Endothelial cell (in vitro differentiated cells): ENCODE measurements around the gene RUNDC3A. TPM values are rescaled to one million over a fixed set of nuclear protein-coding genes. Genes with fewer than 3 reads are reported as not detected.

Experiments
- DNase-seq: peaks from one replicate; pipeline ENCODE4 v3.0.0; 2021; ENCODE audit warnings: low spot score
- H3K27ac Mint-ChIP-seq: one replicate; pipeline ENCODE4 v1.8.0; 2021; ENCODE audit warnings: mixed read lengths, inconsistent platforms; ENCODE audit not compliant: unreplicated experiment
- H3K27me3 Mint-ChIP-seq: one replicate; pipeline ENCODE4 v1.8.0; 2021; ENCODE audit warnings: mild to moderate bottlenecking, moderate library complexity, mixed read lengths, inconsistent platforms; ENCODE audit not compliant: unreplicated experiment
- H3K36me3 Mint-ChIP-seq: one replicate; pipeline ENCODE4 v1.8.0; 2021; ENCODE audit warnings: mild to moderate bottlenecking, low read depth, mixed read lengths, inconsistent platforms; ENCODE audit not compliant: unreplicated experiment
- H3K4me1 Mint-ChIP-seq: one replicate; pipeline ENCODE4 v1.8.0; 2021; ENCODE audit warnings: mild to moderate bottlenecking, mixed read lengths, inconsistent platforms; ENCODE audit not compliant: unreplicated experiment
- H3K4me3 Mint-ChIP-seq: one replicate; pipeline ENCODE4 v1.8.0; 2021; ENCODE audit warnings: mild to moderate bottlenecking, mixed read lengths, inconsistent platforms; ENCODE audit not compliant: unreplicated experiment
- H3K9me3 Mint-ChIP-seq: one replicate; pipeline ENCODE4 v1.8.0; 2021; ENCODE audit warnings: mixed read lengths, inconsistent platforms; ENCODE audit not compliant: unreplicated experiment
- total RNA-seq: library from RNA; stranded (reverse); fragmentation: NEBNext Ultra II Directional; extraction: Animal tissue kit (Norgen Biotek cat#: 25700); gene quantifications from one replicate; pipeline ENCODE4 v1.2.1, GENCODE V29; 2021; ENCODE audit not compliant: unreplicated experiment
- TF ChIP-seq, protein P1 (sequence below): fragments of 200-600 bp; sonication (generic); IDR thresholded peaks from one replicate; pipeline ENCODE4 v1.5.0; 2021; ENCODE audit warnings: antibody characterized with exemption; ENCODE audit not compliant: unreplicated experiment

Gene RUNDC3A
- total RNA-seq, 1 donor from 2014 or later = 0.82 TPM

DNA sequence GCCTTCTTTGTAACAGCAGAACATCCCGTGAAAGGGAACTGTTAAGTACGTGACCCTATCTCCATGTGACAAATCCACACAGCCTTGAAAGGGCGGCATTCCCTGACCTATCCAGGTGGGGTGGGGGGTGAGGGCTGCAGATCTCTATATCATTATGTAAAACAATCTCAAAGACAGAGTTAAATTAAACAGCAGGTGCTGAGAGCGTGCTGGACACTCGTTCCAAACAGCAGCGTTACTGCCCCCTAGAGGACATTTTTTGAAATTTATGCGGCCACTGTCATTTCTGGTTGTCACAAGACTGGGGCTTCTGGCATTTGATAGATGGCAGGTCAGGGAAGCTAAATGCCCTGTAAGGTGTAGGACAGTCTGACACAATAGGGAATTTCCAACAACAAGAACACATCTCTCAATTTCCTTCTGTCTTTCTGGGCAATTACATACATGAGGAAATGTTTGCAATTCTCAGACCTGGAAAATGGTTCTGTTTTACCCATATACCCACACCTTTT lies 22.9 kb downstream of the RUNDC3A start:
- Mint-ChIP-seq H3K27me3 (peaks cover 11% of the 10 kb centered on the region), H3K4me3 (no peak overlapping the region), H3K9me3 (no peaks in the 10 kb centered on the region), H3K4me1 (peaks cover 2% of the 10 kb centered on the region), H3K27ac (no peak overlapping the region), H3K36me3 (no peaks in the 10 kb centered on the region)
- DNase-seq = peak; percentile 72
- TF ChIP-seq, protein P1, sequence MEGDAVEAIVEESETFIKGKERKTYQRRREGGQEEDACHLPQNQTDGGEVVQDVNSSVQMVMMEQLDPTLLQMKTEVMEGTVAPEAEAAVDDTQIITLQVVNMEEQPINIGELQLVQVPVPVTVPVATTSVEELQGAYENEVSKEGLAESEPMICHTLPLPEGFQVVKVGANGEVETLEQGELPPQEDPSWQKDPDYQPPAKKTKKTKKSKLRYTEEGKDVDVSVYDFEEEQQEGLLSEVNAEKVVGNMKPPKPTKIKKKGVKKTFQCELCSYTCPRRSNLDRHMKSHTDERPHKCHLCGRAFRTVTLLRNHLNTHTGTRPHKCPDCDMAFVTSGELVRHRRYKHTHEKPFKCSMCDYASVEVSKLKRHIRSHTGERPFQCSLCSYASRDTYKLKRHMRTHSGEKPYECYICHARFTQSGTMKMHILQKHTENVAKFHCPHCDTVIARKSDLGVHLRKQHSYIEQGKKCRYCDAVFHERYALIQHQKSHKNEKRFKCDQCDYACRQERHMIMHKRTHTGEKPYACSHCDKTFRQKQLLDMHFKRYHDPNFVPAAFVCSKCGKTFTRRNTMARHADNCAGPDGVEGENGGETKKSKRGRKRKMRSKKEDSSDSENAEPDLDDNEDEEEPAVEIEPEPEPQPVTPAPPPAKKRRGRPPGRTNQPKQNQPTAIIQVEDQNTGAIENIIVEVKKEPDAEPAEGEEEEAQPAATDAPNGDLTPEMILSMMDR = peak; percentile 91

DNA sequence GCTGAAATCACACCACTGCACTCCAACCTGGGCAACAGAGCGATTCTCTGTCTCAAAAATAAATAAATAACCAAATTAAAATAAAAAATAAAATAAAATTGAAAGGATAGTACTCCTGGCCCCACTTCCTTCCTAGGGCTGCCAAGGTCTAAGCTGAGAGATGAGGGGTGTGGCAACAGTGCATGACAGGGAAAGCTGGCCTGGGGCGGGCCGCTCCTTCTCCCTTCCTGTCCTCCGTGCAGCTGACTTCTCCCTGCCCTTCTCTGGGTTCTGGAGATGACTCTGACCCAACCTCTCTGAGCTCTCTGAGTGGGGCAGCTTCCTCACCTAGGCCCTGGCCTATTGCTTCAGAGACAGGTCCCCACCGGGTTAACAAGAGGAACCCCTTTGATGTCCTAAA lies 25.0 kb downstream of the RUNDC3A start:
- no peak for DNase-seq
- Mint-ChIP-seq H3K27ac (no peak overlapping the region), H3K27me3 (peaks cover 7% of the 10 kb centered on the region), H3K36me3 (no peaks in the 10 kb centered on the region), H3K4me3 (no peak overlapping the region), H3K4me1 (no peaks in the 10 kb centered on the region), H3K9me3 (no peaks in the 10 kb centered on the region)
- TF ChIP-seq, protein P1 = no peak

DNA sequence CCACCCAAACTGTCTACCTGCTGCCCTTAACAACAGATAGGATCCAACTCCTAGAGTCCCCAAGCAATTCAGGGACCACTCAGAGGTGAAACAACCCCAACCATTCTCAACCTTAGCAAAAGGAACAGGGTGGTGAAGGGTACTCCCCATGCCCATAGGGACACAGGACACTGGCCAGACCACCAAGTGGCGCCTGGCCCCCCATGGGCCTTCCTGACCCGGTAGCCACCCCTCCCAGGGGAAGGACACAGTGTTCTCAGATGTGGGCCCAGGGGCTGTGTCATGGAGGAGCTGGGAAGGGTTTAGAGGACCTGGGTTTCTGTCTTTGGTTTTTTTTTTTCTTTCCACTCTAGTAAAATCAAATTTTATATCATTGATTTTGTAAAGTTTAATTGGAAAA lies 25.9 kb downstream of the RUNDC3A start:
- Mint-ChIP-seq H3K27ac (no peak overlapping the region), H3K4me1 (no peaks in the 10 kb centered on the region), H3K27me3 (peaks cover 7% of the 10 kb centered on the region), H3K9me3 (no peaks in the 10 kb centered on the region), H3K4me3 (no peak overlapping the region), H3K36me3 (no peaks in the 10 kb centered on the region)
- no peak for DNase-seq
- TF ChIP-seq, protein P1 = no peak

DNA sequence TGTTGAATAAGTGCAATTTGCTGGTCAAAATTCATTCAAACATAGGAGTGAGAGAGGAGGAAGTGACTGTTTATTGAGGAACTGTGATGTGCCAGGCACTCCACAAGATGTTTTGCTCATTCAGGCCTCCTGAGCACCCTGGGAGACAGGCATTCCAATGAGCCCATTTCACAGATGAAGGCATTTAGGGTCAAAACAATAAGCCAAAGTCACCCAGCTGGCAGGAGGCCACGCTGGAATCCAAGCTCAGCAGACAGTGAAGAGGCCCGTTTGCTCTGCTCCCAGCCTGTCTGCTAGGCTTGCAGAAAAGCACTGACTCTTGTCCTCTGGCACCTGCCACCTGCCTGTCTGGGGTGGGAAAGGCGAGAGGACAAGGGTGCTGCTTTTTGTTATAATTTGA lies 26.3 kb downstream of the RUNDC3A start:
- H3K9me3 Mint-ChIP-seq = no peaks in the 10 kb centered on the region
- no peak for DNase-seq
- H3K27me3 Mint-ChIP-seq = peaks cover 7% of the 10 kb centered on the region
- no peak overlapping the region for H3K27ac Mint-ChIP-seq
- TF ChIP-seq, protein P1 = no peak
- H3K36me3 Mint-ChIP-seq = no peaks in the 10 kb centered on the region
- no peak overlapping the region for H3K4me3 Mint-ChIP-seq
- no peaks in the 10 kb centered on the region for H3K4me1 Mint-ChIP-seq

DNA sequence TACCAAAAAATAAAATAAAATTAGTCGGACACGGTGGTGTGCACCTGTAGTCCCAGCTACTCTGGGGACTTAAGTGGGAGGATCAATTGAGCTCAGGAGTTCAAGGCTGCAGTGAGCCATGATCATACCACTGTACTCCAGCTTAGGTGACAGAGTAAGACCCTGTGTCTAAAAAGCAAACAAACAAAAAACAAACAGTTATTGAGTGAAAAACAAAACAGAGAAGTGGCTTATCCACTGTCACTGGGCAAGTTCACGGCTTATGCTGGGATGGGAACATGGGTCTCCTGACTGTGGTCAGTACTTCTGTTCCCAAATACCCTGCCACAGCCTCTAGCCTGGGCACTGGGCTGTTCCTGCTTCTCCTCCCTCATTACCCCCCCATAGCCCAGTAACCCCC lies 27.2 kb downstream of the RUNDC3A start:
- no peak for DNase-seq
- no peaks in the 10 kb centered on the region for H3K36me3 Mint-ChIP-seq
- no peak overlapping the region for H3K27ac Mint-ChIP-seq
- H3K4me3 Mint-ChIP-seq = no peak overlapping the region
- H3K27me3 Mint-ChIP-seq = peaks cover 7% of the 10 kb centered on the region
- no peaks in the 10 kb centered on the region for H3K4me1 Mint-ChIP-seq
- no peaks in the 10 kb centered on the region for H3K9me3 Mint-ChIP-seq
- TF ChIP-seq, protein P1 = no peak
